Measurements from ENCODE around the gene CCDC9B. TPM values are rescaled to one million over a fixed set of nuclear protein-coding genes. Genes with fewer than 3 reads are reported as not detected.

CCDC9B gene
- total RNA-seq, 4 donors from 2014 or later: 2.4 to 43.8 (median 6.6) TPM

GRCh38 chr15:40367686-40368611 is 27.2 kb upstream of the CCDC9B start:
- Histone ChIP-seq H3K36me3 (no peaks in the 10 kb centered on the region), H3K4me3 (peak overlapping the region in 1 of 2 donors; percentile 25), H3K27ac (no peak overlapping the region), H3K27me3 (no peaks in the 10 kb centered on the region), H3K9me3 (no peaks in the 10 kb centered on the region), H3K4me1 (no peaks in the 10 kb centered on the region)
- DNase-seq: peak; percentile 70 to 72
- intact Hi-C loops (cut with DNase I; ENCODE audit: low total_unique reads): no loop called here
- TF ChIP-seq CTCF (IDR thresholded peaks at IDR 0.05) (peak; percentile 67 to 90 (median 86)), POLR2A (IDR thresholded peaks at IDR 0.05) (peak in 1 of 2 donors; percentile 21)

GRCh38 chr15:40367371-40367685 is 26.6 kb upstream of the CCDC9B start:
- H3K27ac ChIP-seq: no peak overlapping the region
- TF ChIP-seq CTCF (IDR thresholded peaks at IDR 0.05) (no peak), POLR2A (IDR thresholded peaks at IDR 0.05) (no peak)
- H3K4me1 ChIP-seq: no peaks in the 10 kb centered on the region
- H3K4me3 ChIP-seq: no peak overlapping the region
- intact Hi-C loops (cut with DNase I; ENCODE audit: low total_unique reads): no loop called here
- DNase-seq: no peak
- no peaks in the 10 kb centered on the region for H3K9me3 ChIP-seq
- H3K27me3 ChIP-seq: no peaks in the 10 kb centered on the region
- H3K36me3 ChIP-seq: no peaks in the 10 kb centered on the region

GRCh38 chr15:40366457-40367370 is 26.0 kb upstream of the CCDC9B start:
- TF ChIP-seq POLR2A (IDR thresholded peaks at IDR 0.05) (no peak), CTCF (IDR thresholded peaks at IDR 0.05) (no peak)
- H3K4me3 ChIP-seq: no peak overlapping the region
- no peak overlapping the region for H3K27ac ChIP-seq
- H3K4me1 ChIP-seq: no peaks in the 10 kb centered on the region
- intact Hi-C loops (cut with DNase I; ENCODE audit: low total_unique reads): no loop called here
- H3K36me3 ChIP-seq: no peaks in the 10 kb centered on the region
- DNase-seq: no peak
- H3K27me3 ChIP-seq: no peaks in the 10 kb centered on the region
- no peaks in the 10 kb centered on the region for H3K9me3 ChIP-seq

- Histone ChIP-seq H3K27me3 (no peaks in the 10 kb centered on the region), H3K36me3 (no peaks in the 10 kb centered on the region), H3K9me3 (no peaks in the 10 kb centered on the region), H3K27ac (no peak overlapping the region), H3K4me3 (no peak overlapping the region), H3K4me1 (no peaks in the 10 kb centered on the region)
- TF ChIP-seq POLR2A (IDR thresholded peaks at IDR 0.05) (no peak), CTCF (IDR thresholded peaks at IDR 0.05) (no peak)
- intact Hi-C loops (cut with DNase I; ENCODE audit: low total_unique reads): no loop called here
- no peak for DNase-seq
Measured at GRCh38 chr15:40365624-40366456, 25.1 kb upstream of the CCDC9B start.

Data from uterus (tissue), 4 donors.